ENCODE results near the gene NFATC3. TPM values are rescaled to one million over a fixed set of nuclear protein-coding genes. Genes with fewer than 3 reads are reported as not detected.

The NFATC3 gene
- total RNA-seq, 2 donors from 2014 or later: 27.4 to 30.1 TPM

DNA sequence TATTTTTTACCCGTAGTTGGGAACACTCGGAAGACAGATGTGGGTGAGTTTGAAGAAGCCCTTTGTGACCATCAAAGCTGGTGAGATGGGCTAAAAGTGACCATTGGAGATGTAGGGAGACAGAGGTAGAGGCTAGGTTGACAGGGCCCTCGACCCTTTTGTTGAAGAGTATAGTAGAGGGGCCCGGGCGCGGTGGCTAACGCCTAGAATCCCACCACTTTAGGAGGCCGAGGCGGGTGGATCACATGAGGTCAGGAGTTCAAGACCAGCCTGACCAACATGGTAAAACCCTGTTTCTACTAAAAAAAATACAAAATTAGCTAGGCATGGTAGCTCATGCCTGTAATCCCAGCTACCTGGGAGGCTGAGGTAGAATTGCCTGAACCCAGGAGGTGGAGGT is 16.2 kb upstream of the NFATC3 start:
- Mint-ChIP-seq H3K27ac (no peak overlapping the region), H3K9me3 (no peaks in the 10 kb centered on the region)

DNA sequence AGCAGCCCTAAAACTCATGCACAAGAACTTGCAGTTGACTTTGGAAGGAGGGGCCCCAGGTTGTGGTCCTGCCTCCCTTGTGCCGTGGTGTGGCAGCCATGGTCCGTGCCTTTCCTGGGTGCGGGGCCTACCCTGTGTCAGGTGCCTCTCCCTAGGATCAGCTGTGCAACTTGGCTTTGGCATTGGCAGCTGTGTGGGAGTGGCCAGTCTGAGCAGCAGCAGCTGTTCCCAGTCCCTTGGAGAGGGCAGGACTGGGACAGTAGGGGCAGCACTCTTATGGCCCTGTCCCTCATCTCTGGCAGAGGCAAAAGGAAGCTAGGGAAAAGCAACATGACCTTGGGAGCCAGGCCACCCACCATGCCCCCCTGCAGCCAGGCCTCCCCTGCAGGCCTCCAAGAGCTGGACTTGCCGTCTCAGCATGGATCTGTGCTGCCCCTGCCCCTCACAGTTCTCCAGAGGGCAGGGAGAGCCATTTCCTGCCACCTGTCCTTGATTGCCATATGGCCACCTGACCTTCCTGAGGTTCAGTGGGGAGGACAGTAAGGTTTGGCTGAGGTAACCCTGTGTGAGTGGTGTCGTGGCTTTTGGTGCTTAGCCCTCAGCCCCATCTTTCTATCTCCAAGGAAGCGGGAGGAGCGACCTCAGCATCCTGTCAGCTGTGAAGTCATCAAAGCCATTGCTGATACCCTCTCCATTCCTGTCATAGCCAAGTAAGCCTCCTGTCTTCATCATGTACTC is 15.5 kb upstream of the NFATC3 start:
- Histone ChIP-seq H3K27ac (ENCODE audit: low read depth, low read length) (no peak overlapping the region), H3K9me3 (ENCODE audit: control insufficient read depth, low read length) (no peaks in the 10 kb centered on the region), H3K4me3 (ENCODE audit: low read length) (no peak overlapping the region), H3K9ac (ENCODE audit: extremely low read depth, low read length, poor library complexity, severe bottlenecking) (no peak overlapping the region), H3K27me3 (ENCODE audit: control insufficient read depth, insufficient read depth, low read length, poor library complexity, severe bottlenecking) (no peaks in the 10 kb centered on the region), H3K36me3 (ENCODE audit: control insufficient read depth, insufficient read depth, low read length) (peaks cover 57% of the 10 kb centered on the region), H3K4me1 (ENCODE audit: control insufficient read depth, insufficient read depth, low read length) (no peaks in the 10 kb centered on the region)
- Mint-ChIP-seq H3K36me3 (ENCODE audit: low read depth) (peaks cover 39% of the 10 kb centered on the region), H3K4me3 (no peak overlapping the region), H3K27me3 (ENCODE audit: insufficient read depth) (no peaks in the 10 kb centered on the region), H3K9me3 (no peaks in the 10 kb centered on the region), H3K27ac (no peak overlapping the region), H3K4me1 (no peaks in the 10 kb centered on the region)
- DNase-seq: no peak
- TF ChIP-seq, protein P1, sequence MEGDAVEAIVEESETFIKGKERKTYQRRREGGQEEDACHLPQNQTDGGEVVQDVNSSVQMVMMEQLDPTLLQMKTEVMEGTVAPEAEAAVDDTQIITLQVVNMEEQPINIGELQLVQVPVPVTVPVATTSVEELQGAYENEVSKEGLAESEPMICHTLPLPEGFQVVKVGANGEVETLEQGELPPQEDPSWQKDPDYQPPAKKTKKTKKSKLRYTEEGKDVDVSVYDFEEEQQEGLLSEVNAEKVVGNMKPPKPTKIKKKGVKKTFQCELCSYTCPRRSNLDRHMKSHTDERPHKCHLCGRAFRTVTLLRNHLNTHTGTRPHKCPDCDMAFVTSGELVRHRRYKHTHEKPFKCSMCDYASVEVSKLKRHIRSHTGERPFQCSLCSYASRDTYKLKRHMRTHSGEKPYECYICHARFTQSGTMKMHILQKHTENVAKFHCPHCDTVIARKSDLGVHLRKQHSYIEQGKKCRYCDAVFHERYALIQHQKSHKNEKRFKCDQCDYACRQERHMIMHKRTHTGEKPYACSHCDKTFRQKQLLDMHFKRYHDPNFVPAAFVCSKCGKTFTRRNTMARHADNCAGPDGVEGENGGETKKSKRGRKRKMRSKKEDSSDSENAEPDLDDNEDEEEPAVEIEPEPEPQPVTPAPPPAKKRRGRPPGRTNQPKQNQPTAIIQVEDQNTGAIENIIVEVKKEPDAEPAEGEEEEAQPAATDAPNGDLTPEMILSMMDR (conservative IDR thresholded peaks at IDR 0.05): no peak
- WGBS, 2 experiments (ENCODE audit: insufficient coverage in 1 of 2, insufficient read length in 1 of 2): 87 to 100% methylated on average over 3 to 7 of the region's 7 CpGs

More for the DNA sequence above, 16.2 kb upstream of the NFATC3 start:
- Histone ChIP-seq H3K4me3 (ENCODE audit: low read length) (no peak overlapping the region), H3K27me3 (ENCODE audit: control insufficient read depth, insufficient read depth, low read length, poor library complexity, severe bottlenecking) (no peaks in the 10 kb centered on the region), H3K36me3 (ENCODE audit: control insufficient read depth, insufficient read depth, low read length) (peaks cover 55% of the 10 kb centered on the region), H3K9ac (ENCODE audit: extremely low read depth, low read length, poor library complexity, severe bottlenecking) (no peak overlapping the region), H3K9me3 (ENCODE audit: control insufficient read depth, low read length) (no peaks in the 10 kb centered on the region), H3K27ac (ENCODE audit: low read depth, low read length) (no peak overlapping the region), H3K4me1 (ENCODE audit: control insufficient read depth, insufficient read depth, low read length) (no peaks in the 10 kb centered on the region)
- TF ChIP-seq, protein P1 (conservative IDR thresholded peaks at IDR 0.05): no peak
- no peak for DNase-seq
- H3K4me1 Mint-ChIP-seq: no peaks in the 10 kb centered on the region
- H3K27me3 Mint-ChIP-seq (ENCODE audit: insufficient read depth): no peaks in the 10 kb centered on the region
- 96 to 98% methylated on average over 7 to 9 of the region's 9 CpGs for WGBS, 2 experiments (ENCODE audit: insufficient coverage in 1 of 2, insufficient read length in 1 of 2)
- peaks cover 36% of the 10 kb centered on the region for H3K36me3 Mint-ChIP-seq (ENCODE audit: low read depth)
- no peak overlapping the region for H3K4me3 Mint-ChIP-seq

DNA sequence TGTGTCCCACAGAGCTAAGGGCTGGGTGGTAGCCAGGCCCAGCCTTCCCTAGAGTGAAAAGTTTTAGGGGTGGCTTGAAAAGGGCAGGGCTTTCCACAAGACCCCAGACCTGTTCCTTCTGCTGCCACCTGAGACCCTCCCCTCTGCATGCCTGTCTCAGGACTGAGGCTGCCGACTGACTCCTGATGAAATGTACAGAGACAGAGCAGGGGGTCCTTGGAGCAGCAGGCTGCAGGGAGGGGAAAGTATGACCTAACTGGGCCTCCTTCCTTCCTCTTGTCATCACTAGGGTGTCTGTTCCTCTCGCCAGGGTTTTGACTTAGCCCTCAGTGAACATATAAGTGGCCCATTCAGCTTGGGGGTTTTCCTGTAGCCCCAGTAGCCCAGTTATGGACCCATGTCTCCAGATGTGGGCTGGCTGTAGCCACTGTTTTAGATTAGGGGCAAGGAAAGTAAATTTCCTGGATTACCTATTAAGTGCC is 14.9 kb upstream of the NFATC3 start:
- no peaks in the 10 kb centered on the region for H3K9me3 Mint-ChIP-seq
- H3K36me3 Mint-ChIP-seq (ENCODE audit: low read depth): peaks cover 44% of the 10 kb centered on the region
- Histone ChIP-seq H3K36me3 (ENCODE audit: control insufficient read depth, insufficient read depth, low read length) (peaks cover 57% of the 10 kb centered on the region), H3K27ac (ENCODE audit: low read depth, low read length) (no peak overlapping the region), H3K9ac (ENCODE audit: extremely low read depth, low read length, poor library complexity, severe bottlenecking) (no peak overlapping the region), H3K4me1 (ENCODE audit: control insufficient read depth, insufficient read depth, low read length) (no peaks in the 10 kb centered on the region), H3K9me3 (ENCODE audit: control insufficient read depth, low read length) (no peaks in the 10 kb centered on the region), H3K4me3 (ENCODE audit: low read length) (no peak overlapping the region), H3K27me3 (ENCODE audit: control insufficient read depth, insufficient read depth, low read length, poor library complexity, severe bottlenecking) (no peaks in the 10 kb centered on the region)
- H3K27me3 Mint-ChIP-seq (ENCODE audit: insufficient read depth): no peaks in the 10 kb centered on the region
- no peak overlapping the region for H3K4me3 Mint-ChIP-seq
- H3K4me1 Mint-ChIP-seq: no peaks in the 10 kb centered on the region
- 86 to 90% methylated on average over 1 to 2 of the region's 2 CpGs for WGBS, 2 experiments (ENCODE audit: insufficient coverage in 1 of 2, insufficient read length in 1 of 2)
- no peak for DNase-seq
- TF ChIP-seq, protein P1 (conservative IDR thresholded peaks at IDR 0.05): no peak
- no peak overlapping the region for H3K27ac Mint-ChIP-seq
